Fibroblast of lung (primary cell): ENCODE data around the gene NT5DC1.

Source experiments
- CTCF ChIP-seq, 2 donors: IDR thresholded peaks in 1 of 2; conservative IDR thresholded peaks in 1 of 2; 1 replicate in 1 of 2; 2 replicates in 1 of 2; pipeline ENCODE4 v1.5.1; 2011 to 2012; ENCODE audit warnings: low read length in 2 of 2, control low read depth in 1 of 2, inconsistent platforms in 1 of 2, low read depth in 1 of 2, mild to moderate bottlenecking in 1 of 2
- EZH2 ChIP-seq: IDR thresholded peaks from 2 replicates; pipeline ENCODE4 v1.5.1; 2012; ENCODE audit warnings: low read length, control low read depth, mild to moderate bottlenecking; ENCODE audit errors: missing control alignments

- no peak for TF ChIP-seq CTCF (conservative IDR thresholded peaks at IDR 0.05 in 1 of 2, IDR thresholded peaks at IDR 0.05 in 1 of 2; ENCODE audit: low read depth in 1 of 2, low read length in 2 of 2)
- TF ChIP-seq EZH2, result no peak
These were observed 170.6 kb downstream of the NT5DC1 start for GRCh38 chr6:116271149-116271708.
